ENCODE measurements around the gene ETDB.
"Not testable (repeated sequence)": the region's sequence is repeated elsewhere in the genome, so short reads cannot be mapped to it uniquely, and the experiment has no call there.

The ETDB gene

DNA sequence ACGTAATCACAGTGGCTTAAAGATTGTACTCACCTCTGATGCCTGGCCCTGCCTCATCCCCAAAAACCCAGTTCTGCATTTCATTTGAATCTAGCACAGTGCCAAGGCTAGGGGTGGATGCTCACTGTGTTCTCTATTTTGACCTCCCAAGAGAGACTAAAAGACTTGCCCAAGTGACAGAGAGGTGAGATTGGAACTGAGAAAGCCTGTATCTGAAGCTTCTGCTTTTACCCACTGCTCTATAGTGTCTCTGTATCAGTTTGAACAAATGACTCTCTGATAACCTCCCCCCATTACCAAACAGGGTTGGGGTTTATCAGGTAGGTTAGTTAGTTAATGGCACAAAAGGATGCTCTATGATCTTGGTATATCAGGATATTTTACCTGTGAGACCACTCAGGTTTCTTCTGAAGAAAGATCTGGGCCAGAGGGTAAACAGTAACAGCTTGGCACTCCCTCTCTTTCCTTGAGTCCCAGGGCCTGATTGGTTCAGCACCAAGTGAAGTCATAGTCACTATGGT lies at the start of gene ETDB:
Gene ETDB (minus strand): TSS at position 471 of the 521 bp plus-strand sequence. CDS start 1,265 bp downstream, outside the sequence.
- CTCF ChIA-PET; DNase-seq (ENCODE audit: extremely low spot score); POLR2A ChIA-PET: not testable (repeated sequence)

DNA sequence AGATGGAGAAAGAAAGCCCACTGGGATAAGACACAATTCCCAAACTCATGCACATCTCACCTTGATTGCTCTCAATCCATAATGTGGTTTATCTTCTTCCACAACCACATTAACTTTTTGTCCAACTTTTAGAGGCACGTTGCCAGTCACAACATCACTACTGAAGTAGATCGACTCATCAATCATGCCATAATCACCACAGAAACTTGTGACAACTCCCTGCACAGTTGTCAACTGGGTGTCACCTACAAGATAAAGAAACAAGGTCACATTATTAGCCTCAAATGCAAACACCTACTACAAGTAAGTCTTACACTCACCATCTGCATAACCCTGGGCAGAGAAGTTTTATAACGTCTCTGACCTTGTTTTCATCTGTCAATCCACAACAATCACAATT lies 49.2 kb upstream of the ETDB start:
- DNase-seq (ENCODE audit: extremely low spot score); CTCF ChIA-PET; POLR2A ChIA-PET: not testable (repeated sequence)

DNA sequence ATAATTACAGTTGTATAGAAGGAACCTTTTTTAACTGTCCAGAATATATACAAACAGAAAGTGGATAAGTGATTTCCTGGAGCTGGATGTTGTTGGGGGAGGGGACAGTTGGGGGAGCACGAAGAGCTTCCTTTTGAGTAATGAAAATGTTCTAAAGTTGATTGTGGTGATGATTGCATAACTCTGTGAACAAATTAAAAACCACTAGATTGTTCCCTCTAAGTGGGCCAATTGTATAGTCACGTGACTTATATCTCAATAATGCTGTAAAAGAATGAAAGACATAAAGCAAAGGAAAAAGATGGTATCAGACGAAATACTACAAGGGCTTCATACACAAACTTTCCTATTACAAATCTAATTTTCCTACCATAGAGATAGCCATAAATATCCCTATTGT lies 48.2 kb upstream of the ETDB start:
- no peak for DNase-seq (ENCODE audit: extremely low spot score)
- ChIA-PET POLR2A (no interaction called here), CTCF (no interaction called here)
- TF ChIP-seq SP1 (IDR thresholded peaks at IDR 0.05) (no peak), SUZ12 (IDR thresholded peaks at IDR 0.05) (no peak), NFRKB (IDR thresholded peaks at IDR 0.05) (no peak), LEF1 (IDR thresholded peaks at IDR 0.05; ENCODE audit: borderline replicate concordance) (no peak), FOXK2 (IDR thresholded peaks at IDR 0.05) (no peak), L3MBTL2 (conservative IDR thresholded peaks at IDR 0.05) (no peak), ARNT (IDR thresholded peaks at IDR 0.05) (no peak), FOXM1 (IDR thresholded peaks at IDR 0.05; ENCODE audit: borderline replicate concordance) (no peak), ELF4 (IDR thresholded peaks at IDR 0.05) (no peak)
- TF ChIP-seq, protein P1, sequence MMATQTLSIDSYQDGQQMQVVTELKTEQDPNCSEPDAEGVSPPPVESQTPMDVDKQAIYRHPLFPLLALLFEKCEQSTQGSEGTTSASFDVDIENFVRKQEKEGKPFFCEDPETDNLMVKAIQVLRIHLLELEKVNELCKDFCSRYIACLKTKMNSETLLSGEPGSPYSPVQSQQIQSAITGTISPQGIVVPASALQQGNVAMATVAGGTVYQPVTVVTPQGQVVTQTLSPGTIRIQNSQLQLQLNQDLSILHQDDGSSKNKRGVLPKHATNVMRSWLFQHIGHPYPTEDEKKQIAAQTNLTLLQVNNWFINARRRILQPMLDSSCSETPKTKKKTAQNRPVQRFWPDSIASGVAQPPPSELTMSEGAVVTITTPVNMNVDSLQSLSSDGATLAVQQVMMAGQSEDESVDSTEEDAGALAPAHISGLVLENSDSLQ (IDR thresholded peaks at IDR 0.05) = no peak

DNA sequence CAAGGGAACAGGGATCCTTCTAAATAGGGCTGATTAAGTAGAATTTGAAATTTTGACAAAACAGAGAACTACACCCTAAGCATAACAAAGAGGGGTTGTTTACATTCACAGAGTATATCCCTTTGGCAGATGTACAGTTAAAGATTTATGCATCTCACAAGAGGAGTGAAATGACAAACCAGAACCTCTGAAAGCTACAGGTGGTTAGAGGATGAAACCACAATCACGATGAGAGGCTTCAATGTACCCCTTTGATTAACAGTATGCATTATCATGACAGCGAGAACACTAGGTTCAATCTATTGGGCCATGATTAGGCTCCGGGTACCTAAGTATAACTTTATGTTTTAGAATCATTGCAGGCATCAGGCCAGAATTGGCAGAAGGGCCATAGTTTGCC lies 34.4 kb upstream of the ETDB start:
- CTCF ChIA-PET; DNase-seq (ENCODE audit: extremely low spot score); POLR2A ChIA-PET: not testable (repeated sequence)

DNA sequence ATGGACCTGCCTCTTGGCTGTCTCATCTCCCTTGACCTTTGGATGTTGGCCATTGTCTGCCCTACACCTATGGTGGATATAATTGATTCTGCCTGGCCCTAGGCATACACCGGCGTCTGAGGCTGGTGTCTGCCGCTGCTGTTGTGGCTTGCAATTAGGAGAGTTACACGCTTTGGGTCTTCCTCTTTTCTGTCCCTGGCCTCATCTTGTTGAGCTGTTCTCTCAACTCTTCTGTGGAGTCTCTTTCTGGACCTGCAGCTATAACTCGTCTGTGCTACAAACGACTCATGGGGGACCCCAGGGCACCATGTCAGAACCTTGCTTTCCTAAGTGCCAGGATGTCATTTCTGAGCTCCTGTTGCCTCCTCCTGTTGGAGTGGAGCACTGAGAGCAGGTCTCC lies 5.8 kb upstream of the ETDB start:
- DNase-seq (ENCODE audit: extremely low spot score); CTCF ChIA-PET; POLR2A ChIA-PET: not testable (repeated sequence)

DNA sequence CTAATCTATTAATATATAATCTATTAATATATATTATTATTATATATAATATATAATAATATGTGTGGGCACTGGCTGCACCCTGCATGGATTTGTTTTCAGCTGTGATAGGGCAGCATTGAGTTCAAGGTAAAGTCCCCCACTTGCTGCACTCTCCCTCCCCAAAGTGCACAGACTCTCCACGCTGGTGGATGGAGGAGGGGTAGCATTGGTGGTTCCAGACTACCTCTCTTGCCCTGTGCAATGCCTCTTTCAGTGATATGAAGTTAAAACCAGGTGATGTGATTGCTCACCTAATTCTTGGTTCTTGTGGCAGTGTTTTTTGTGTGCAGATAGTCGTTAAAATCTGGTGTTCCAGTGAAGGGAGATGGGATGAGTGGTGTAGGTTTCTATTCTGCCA lies 4.3 kb downstream of the ETDB start:
- POLR2A ChIA-PET, CTCF ChIA-PET: not testable (repeated sequence)

DNA sequence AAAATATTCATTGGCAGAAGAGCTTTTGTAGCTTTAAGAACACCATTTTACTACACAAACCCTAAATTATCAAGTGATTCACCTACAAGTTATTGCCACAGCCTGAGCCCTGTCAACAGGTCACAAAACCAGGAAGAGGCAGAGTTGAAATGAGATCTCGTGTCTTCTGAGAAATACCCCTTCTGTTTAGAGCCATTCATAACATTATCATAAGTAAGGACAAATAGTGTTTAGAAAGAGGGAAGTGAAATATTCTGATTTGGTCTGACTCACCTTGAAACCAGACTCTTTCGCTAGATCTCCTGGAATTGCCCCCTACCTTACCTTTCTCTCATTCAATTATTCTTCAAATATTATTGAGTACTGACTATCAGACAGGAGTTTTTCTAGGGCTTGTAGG lies 5.9 kb downstream of the ETDB start:
- POLR2A ChIA-PET = no interaction called here

More for the DNA sequence above, 4.3 kb downstream of the ETDB start:
- not testable (repeated sequence) for DNase-seq (ENCODE audit: extremely low spot score)

DNA sequence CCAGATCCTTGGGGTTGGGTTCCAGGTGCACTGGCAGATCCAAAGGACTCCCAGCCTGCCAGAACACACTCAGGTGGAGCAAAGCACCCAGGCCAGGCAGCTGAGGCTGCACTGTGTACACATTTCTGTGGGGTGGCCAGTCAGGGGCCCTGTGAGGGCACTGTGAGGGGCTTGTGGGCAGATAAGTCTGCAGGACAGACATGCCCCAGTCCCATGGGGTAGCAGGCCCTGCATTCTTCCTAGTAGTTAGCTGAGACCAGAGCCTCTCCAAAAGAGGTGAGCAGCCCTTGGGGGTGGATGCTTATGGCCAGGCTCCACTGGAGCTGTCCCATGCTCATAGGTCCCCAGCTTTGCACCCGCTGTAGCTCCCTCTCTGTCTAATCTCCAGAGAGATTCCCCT lies 7.6 kb downstream of the ETDB start:
- TF ChIP-seq SUZ12 (IDR thresholded peaks at IDR 0.05) = no peak
- TF ChIP-seq NFRKB (IDR thresholded peaks at IDR 0.05) = no peak
- TF ChIP-seq ZNF384 (IDR thresholded peaks at IDR 0.05) = no peak
- no peak for TF ChIP-seq ARNT (IDR thresholded peaks at IDR 0.05)
- no peak for TF ChIP-seq FOXM1 (IDR thresholded peaks at IDR 0.05; ENCODE audit: borderline replicate concordance)
- no peak for TF ChIP-seq CTBP1 (IDR thresholded peaks at IDR 0.05; ENCODE audit: borderline replicate concordance)
- TF ChIP-seq FOXA1 (IDR thresholded peaks at IDR 0.05) = no peak
- no peak for TF ChIP-seq LEF1 (IDR thresholded peaks at IDR 0.05; ENCODE audit: borderline replicate concordance)
- TF ChIP-seq HDGF (IDR thresholded peaks at IDR 0.05; ENCODE audit: borderline replicate concordance) = no peak
- no peak for TF ChIP-seq FOXK2 (IDR thresholded peaks at IDR 0.05)
- TF ChIP-seq SP1 (IDR thresholded peaks at IDR 0.05) = no peak
- TF ChIP-seq, protein P1 (IDR thresholded peaks at IDR 0.05) = no peak
- ChIA-PET POLR2A (no interaction called here), CTCF (interaction anchor here (1.4 to 2.1 kb wide), 2 partner anchors 9 to 73 kb away, joined by 4 to 11 read pairs; no protein-coding TSS in a partner anchor)
- no peak for DNase-seq (ENCODE audit: extremely low spot score)

More for the DNA sequence above, 5.9 kb downstream of the ETDB start:
- TF ChIP-seq L3MBTL2 (conservative IDR thresholded peaks at IDR 0.05) (no peak), SUZ12 (IDR thresholded peaks at IDR 0.05) (no peak), FOXM1 (IDR thresholded peaks at IDR 0.05; ENCODE audit: borderline replicate concordance) (no peak), FOXK2 (IDR thresholded peaks at IDR 0.05) (no peak), FOXA1 (IDR thresholded peaks at IDR 0.05) (no peak), LEF1 (IDR thresholded peaks at IDR 0.05; ENCODE audit: borderline replicate concordance) (no peak), ZNF384 (IDR thresholded peaks at IDR 0.05) (no peak), SP1 (IDR thresholded peaks at IDR 0.05) (no peak), ELF4 (IDR thresholded peaks at IDR 0.05) (no peak), NFRKB (IDR thresholded peaks at IDR 0.05) (no peak), ARNT (IDR thresholded peaks at IDR 0.05) (no peak), TARDBP (IDR thresholded peaks at IDR 0.05) (no peak), BHLHE40 (IDR thresholded peaks at IDR 0.05; ENCODE audit: borderline replicate concordance) (no peak), CTBP1 (IDR thresholded peaks at IDR 0.05; ENCODE audit: borderline replicate concordance) (no peak), HDGF (IDR thresholded peaks at IDR 0.05; ENCODE audit: borderline replicate concordance) (no peak)
- TF ChIP-seq, protein P1 (IDR thresholded peaks at IDR 0.05) = no peak
- DNase-seq (ENCODE audit: extremely low spot score) = no peak
- CTCF ChIA-PET = no interaction called here
